Activated naive CD4-positive, alpha-beta T cell treated with anti-CD3 and anti-CD28 coated beads, Interleukin-2, amount 50 U/mL, for 72 hours (primary cell): Measurements from ENCODE around the gene CDKAL1. TPM values are rescaled to one million over a fixed set of nuclear protein-coding genes. Genes with fewer than 3 reads are reported as not detected.
A peak's percentile ranks its signal among the peaks of the same experiment; 100 is the strongest.
"Not testable (repeated sequence)": the region's sequence is repeated elsewhere in the genome, so short reads cannot be mapped to it uniquely, and the experiment has no call there.

Source experiments
- ATAC-seq, 2 donors: fragments of 150-1000 bp; cut with Tn5 transposase; 2 replicates each; pipeline ENCODE4 v1.10.0; 2021; ENCODE audit warnings: mild to moderate bottlenecking in 2 of 2, moderate library complexity in 2 of 2
- DNase-seq, 2 donors: peaks; one replicate each; pipeline ENCODE4 v3.0.0; 2021 to 2022; ENCODE audit warnings: low spot score in 2 of 2
- H3K27ac Mint-ChIP-seq, 2 donors: one replicate each; pipeline ENCODE4 v1.8.0; 2022; ENCODE audit warnings: mild to moderate bottlenecking in 2 of 2, mixed read lengths in 2 of 2
- H3K36me3 Mint-ChIP-seq, 2 donors: one replicate each; pipeline ENCODE4 v1.8.0; 2022; ENCODE audit warnings: mixed read lengths in 2 of 2
- H3K9me3 Mint-ChIP-seq, 2 donors: one replicate each; pipeline ENCODE4 v1.8.0; 2022; ENCODE audit warnings: mixed read lengths in 2 of 2
- total RNA-seq, 2 donors: library from RNA; stranded (reverse); gene quantifications; one replicate each; pipeline ENCODE4 v1.2.3, GENCODE V29; 2022

The CDKAL1 gene
- total RNA-seq, 2 donors from 2014 or later, result 24.5 to 30.3 TPM

GRCh38 chr6:20640181-20640580 is 105.9 kb downstream of the CDKAL1 start:
- no peak overlapping the region for H3K27ac Mint-ChIP-seq

DNA sequence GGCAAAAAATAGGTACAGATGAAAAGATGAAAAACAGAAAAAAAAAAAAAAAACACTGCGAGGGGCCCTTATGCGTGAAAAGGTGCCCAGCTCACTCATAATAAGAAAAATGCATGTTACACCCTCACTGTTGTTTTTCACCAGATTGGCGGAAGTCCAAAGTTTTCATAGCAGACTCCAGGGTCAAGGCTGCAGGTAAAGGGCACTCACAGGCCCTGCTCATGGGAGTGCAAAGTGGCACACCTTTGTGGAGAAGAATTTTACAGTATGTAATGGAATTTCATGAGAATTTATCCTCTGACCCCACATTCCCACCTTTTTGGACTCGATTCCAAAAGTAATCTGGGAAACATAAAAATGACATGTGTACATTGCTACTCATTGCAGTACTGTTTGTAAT is 108.2 kb downstream of the CDKAL1 start:
- no peaks in the 10 kb centered on the region for H3K9me3 Mint-ChIP-seq
- H3K36me3 Mint-ChIP-seq, result peaks cover 6 to 7% of the 10 kb centered on the region in 2 donors
- H3K27ac Mint-ChIP-seq, result no peak overlapping the region
- ATAC-seq (no peak), DNase-seq (no peak)

More at GRCh38 chr6:20640181-20640580, 105.9 kb downstream of the CDKAL1 start:
- no peak for ATAC-seq
- DNase-seq, result no peak
- no peaks in the 10 kb centered on the region for H3K9me3 Mint-ChIP-seq
- peaks cover 6 to 18% of the 10 kb centered on the region in 2 donors for H3K36me3 Mint-ChIP-seq

GRCh38 chr6:20644667-20645370 is 110.6 kb downstream of the CDKAL1 start:
- Mint-ChIP-seq H3K36me3 (peaks cover 3 to 10% of the 10 kb centered on the region in 2 donors), H3K27ac (no peak overlapping the region), H3K9me3 (no peaks in the 10 kb centered on the region)
- peak in 1 of 2 donors; percentile 58 for ATAC-seq
- DNase-seq, result no peak

- not testable (repeated sequence) for DNase-seq, ATAC-seq, H3K27ac Mint-ChIP-seq, H3K9me3 Mint-ChIP-seq
- H3K36me3 Mint-ChIP-seq, result peaks cover 5 to 11% of the 10 kb centered on the region in 2 donors
Measured at GRCh38 chr6:20645572-20645971, 111.3 kb downstream of the CDKAL1 start.

GRCh38 chr6:20647585-20647984 is 113.3 kb downstream of the CDKAL1 start:
- Mint-ChIP-seq H3K27ac (no peak overlapping the region), H3K9me3 (no peaks in the 10 kb centered on the region), H3K36me3 (peaks cover 5 to 11% of the 10 kb centered on the region in 2 donors)
- ATAC-seq (peak in 1 of 2 donors; percentile 62), DNase-seq (no peak)

- DNase-seq, ATAC-seq, H3K27ac Mint-ChIP-seq, H3K9me3 Mint-ChIP-seq: not testable (repeated sequence)
- peaks cover 11 to 25% of the 10 kb centered on the region in 2 donors for H3K36me3 Mint-ChIP-seq
Measured at GRCh38 chr6:20649696-20650470, 115.6 kb downstream of the CDKAL1 start.

- Mint-ChIP-seq H3K9me3 (peaks cover 0 to 4% of the 10 kb centered on the region in 2 donors), H3K36me3 (peaks cover 11 to 27% of the 10 kb centered on the region in 2 donors), H3K27ac (no peak overlapping the region)
- ATAC-seq (no peak), DNase-seq (no peak)
Measured at GRCh38 chr6:20652299-20653084, 118.2 kb downstream of the CDKAL1 start.

- DNase-seq (no peak), ATAC-seq (no peak)
- Mint-ChIP-seq H3K9me3 (peaks cover 0 to 4% of the 10 kb centered on the region in 2 donors), H3K36me3 (peaks cover 11 to 27% of the 10 kb centered on the region in 2 donors), H3K27ac (no peak overlapping the region)
Measured at GRCh38 chr6:20653085-20653479, 118.8 kb downstream of the CDKAL1 start.

GRCh38 chr6:20655317-20655716 is 121.1 kb downstream of the CDKAL1 start:
- Mint-ChIP-seq H3K36me3 (peaks cover 10 to 28% of the 10 kb centered on the region in 2 donors), H3K27ac (no peak overlapping the region)

DNA sequence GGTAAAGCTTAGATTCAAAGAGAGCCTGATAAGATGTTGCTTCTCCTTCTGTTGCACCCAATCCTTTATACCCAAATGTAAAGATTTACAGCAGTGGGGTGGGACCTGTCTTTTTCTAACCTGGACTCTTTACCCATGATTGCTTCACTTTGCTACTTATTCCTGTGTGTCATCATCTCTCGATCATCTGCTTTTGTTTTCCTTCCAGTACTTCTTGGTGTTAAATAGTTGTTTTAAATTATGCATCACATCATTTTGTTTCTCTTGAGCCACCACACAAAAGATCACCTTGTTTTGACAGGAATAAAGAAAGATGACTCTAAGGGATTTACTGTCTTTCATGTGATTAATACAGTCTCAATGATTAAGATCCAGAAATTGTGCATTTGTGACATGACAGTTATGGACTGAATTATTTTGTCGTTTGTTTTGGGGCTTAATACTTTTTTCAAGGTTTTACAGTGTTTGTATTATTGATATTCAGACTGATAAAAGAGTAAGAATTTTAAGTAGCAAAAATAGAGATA is 123.1 kb downstream of the CDKAL1 start:
- no peak for ATAC-seq
- Mint-ChIP-seq H3K36me3 (peaks cover 10 to 25% of the 10 kb centered on the region in 2 donors), H3K27ac (no peak overlapping the region), H3K9me3 (peaks cover 0 to 4% of the 10 kb centered on the region in 2 donors)
- DNase-seq, result no peak

More at GRCh38 chr6:20655317-20655716, 121.1 kb downstream of the CDKAL1 start:
- no peak for ATAC-seq
- DNase-seq, result no peak
- H3K9me3 Mint-ChIP-seq, result peaks cover 0 to 4% of the 10 kb centered on the region in 2 donors

DNA sequence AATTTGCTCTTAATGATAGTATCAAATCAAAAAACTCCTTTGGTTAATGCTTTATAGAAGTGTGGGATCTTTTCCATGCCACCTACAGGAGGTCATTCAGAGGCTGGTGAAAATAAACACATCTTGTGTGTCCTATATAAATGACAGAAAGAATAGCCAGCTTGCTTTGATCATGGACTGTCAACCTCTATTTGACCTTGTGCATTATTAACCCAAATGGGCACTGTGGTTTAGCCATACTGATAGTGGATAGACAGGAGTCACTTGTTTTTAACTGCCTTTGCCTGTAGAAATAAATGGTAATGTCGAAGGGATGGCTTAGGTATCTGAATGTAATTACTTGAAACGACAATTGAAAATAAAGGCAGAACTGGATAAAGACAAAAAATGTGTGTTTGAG is 123.8 kb downstream of the CDKAL1 start:
- peaks cover 0 to 4% of the 10 kb centered on the region in 2 donors for H3K9me3 Mint-ChIP-seq
- no peak overlapping the region for H3K27ac Mint-ChIP-seq
- no peak for DNase-seq
- H3K36me3 Mint-ChIP-seq, result peaks cover 10 to 25% of the 10 kb centered on the region in 2 donors
- ATAC-seq, result no peak

- DNase-seq (no peak), ATAC-seq (no peak)
- peaks cover 10 to 25% of the 10 kb centered on the region in 2 donors for H3K36me3 Mint-ChIP-seq
- H3K27ac Mint-ChIP-seq, result no peak overlapping the region
- peaks cover 0 to 4% of the 10 kb centered on the region in 2 donors for H3K9me3 Mint-ChIP-seq
Measured at GRCh38 chr6:20658516-20658915, 124.3 kb downstream of the CDKAL1 start.

GRCh38 chr6:20660534-20660933 is 126.3 kb downstream of the CDKAL1 start:
- no peak overlapping the region for H3K27ac Mint-ChIP-seq
- no peak for ATAC-seq
- H3K9me3 Mint-ChIP-seq, result peaks cover 0 to 4% of the 10 kb centered on the region in 2 donors
- DNase-seq, result no peak
- H3K36me3 Mint-ChIP-seq, result peaks cover 5 to 9% of the 10 kb centered on the region in 2 donors

DNA sequence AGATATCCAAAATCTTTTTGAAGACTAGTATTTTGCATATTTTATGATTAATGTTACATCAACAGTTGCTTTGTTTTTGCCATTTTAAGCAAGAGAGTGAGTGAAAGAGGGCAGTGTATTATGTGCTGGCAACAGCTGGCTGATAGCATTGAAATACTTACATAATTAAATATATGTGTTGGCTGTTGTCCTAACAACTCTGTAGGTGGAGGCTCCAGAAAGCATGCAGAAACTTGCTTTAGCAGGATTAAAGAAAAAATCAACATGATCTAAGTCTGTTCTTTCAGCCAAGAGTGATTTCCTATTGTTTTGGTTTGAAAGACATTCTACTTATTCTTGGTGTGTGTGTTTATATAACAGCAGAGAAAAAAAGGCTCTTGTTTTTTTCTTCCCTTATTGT is 127.5 kb downstream of the CDKAL1 start:
- no peak for ATAC-seq
- H3K27ac Mint-ChIP-seq, result no peak overlapping the region
- H3K9me3 Mint-ChIP-seq, result no peaks in the 10 kb centered on the region
- no peak for DNase-seq
- peaks cover 5 to 9% of the 10 kb centered on the region in 2 donors for H3K36me3 Mint-ChIP-seq

- peaks cover 5 to 9% of the 10 kb centered on the region in 2 donors for H3K36me3 Mint-ChIP-seq
- H3K27ac Mint-ChIP-seq, result no peak overlapping the region
- DNase-seq, result no peak
Measured at GRCh38 chr6:20664250-20664649, 130.0 kb downstream of the CDKAL1 start.

DNA sequence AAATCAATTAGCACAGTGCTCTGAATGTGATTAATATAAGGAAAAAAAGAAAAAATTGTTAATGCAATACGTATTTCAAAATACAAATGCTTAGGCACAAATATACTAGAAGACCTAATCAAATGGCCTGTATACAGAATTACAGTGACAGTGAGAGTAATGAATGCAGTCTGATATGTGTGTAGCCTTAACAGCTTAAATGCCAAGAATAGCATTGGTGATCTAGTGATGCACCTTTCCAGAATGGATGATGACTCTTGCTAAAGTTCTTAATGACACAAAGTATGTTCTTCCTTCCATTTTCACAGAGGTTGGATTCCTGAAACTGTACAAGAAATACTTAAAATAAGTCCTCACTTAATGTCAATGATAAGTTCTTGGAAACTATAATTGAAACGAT is 131.0 kb downstream of the CDKAL1 start:
- H3K9me3 Mint-ChIP-seq, result no peaks in the 10 kb centered on the region
- no peak for ATAC-seq
- no peaks in the 10 kb centered on the region for H3K36me3 Mint-ChIP-seq
- DNase-seq, result no peak
- H3K27ac Mint-ChIP-seq, result no peak overlapping the region

More at GRCh38 chr6:20664250-20664649, 130.0 kb downstream of the CDKAL1 start:
- no peak for ATAC-seq
- no peaks in the 10 kb centered on the region for H3K9me3 Mint-ChIP-seq
